Naive thymus-derived CD4-positive, alpha-beta T cell (primary cell): ENCODE results near the gene ADAM12. TPM values are rescaled to one million over a fixed set of nuclear protein-coding genes. Genes with fewer than 3 reads are reported as not detected.

Source experiments
- ATAC-seq: fragments of 150-1000 bp; cut with Tn5 transposase; 2 replicates; pipeline ENCODE4 v1.10.0; 2021; ENCODE audit warnings: mild to moderate bottlenecking, moderate library complexity
- CTCF ChIA-PET: fragments of 350-600 bp; sonication (Branson Sonifier 250); formaldehyde crosslinking; loops from one replicate; lab custom pipeline; 2021; ENCODE audit warnings: antibody characterized with exemption; lab: Charles Lee
- POLR2A ChIA-PET: fragments of 350-600 bp; sonication (Branson Sonifier 250); formaldehyde crosslinking; loops from one replicate; lab custom pipeline; 2021; ENCODE audit warnings: antibody characterized with exemption, inconsistent platforms; lab: Charles Lee
- DNase-seq, 9 donors: peaks; one replicate each; pipeline versions ENCODE4 v3.0.0 to v3.0.0-alpha.2; 2020 to 2022; ENCODE audit warnings: mixed read lengths in 1 of 9
- H3K27ac ChIP-seq: one replicate; pipeline ENCODE4 v1.7.0; 2013; ENCODE audit warnings: mild to moderate bottlenecking, low read depth, low read length, moderate library complexity
- H3K27me3 ChIP-seq, 2 donors: one replicate each; pipeline ENCODE4 v1.7.0; 2013; ENCODE audit warnings: low read length in 2 of 2, mild to moderate bottlenecking in 2 of 2, moderate library complexity in 2 of 2; ENCODE audit not compliant: control insufficient read depth in 2 of 2, insufficient read depth in 2 of 2
- H3K36me3 ChIP-seq, 3 experiments: 1 replicate in 2 of 3; 2 replicates in 1 of 3; pipeline ENCODE4 v1.7.0; 2013; ENCODE audit warnings: low read length in 3 of 3, mild to moderate bottlenecking in 3 of 3, moderate library complexity in 1 of 3; ENCODE audit not compliant: insufficient read depth in 3 of 3, control insufficient read depth in 2 of 3
- H3K4me1 ChIP-seq, 2 donors: one replicate each; pipeline ENCODE4 v1.7.0; 2013; ENCODE audit warnings: low read length in 2 of 2, mild to moderate bottlenecking in 2 of 2, moderate library complexity in 1 of 2; ENCODE audit not compliant: control insufficient read depth in 2 of 2, insufficient read depth in 2 of 2
- H3K4me3 ChIP-seq: 2 replicates; pipeline ENCODE4 v1.7.0; 2013; ENCODE audit warnings: mild to moderate bottlenecking, low read length
- H3K9me3 ChIP-seq, 3 experiments: 1 replicate in 2 of 3; 2 replicates in 1 of 3; pipeline ENCODE4 v1.7.0; 2013; ENCODE audit warnings: low read length in 3 of 3; ENCODE audit not compliant: control insufficient read depth in 2 of 3
- H3K27ac Mint-ChIP-seq, 9 donors: one replicate each; pipeline ENCODE4 v1.8.0; 2020 to 2022; ENCODE audit warnings: mixed read lengths in 9 of 9, mild to moderate bottlenecking in 8 of 9, moderate library complexity in 5 of 9, inconsistent platforms in 2 of 9
- H3K27me3 Mint-ChIP-seq, 5 donors: one replicate each; pipeline ENCODE4 v1.8.0; 2021 to 2022; ENCODE audit warnings: mixed read lengths in 5 of 5, mild to moderate bottlenecking in 1 of 5
- H3K36me3 Mint-ChIP-seq, 5 donors: one replicate each; pipeline ENCODE4 v1.8.0; 2020 to 2022; ENCODE audit warnings: mixed read lengths in 5 of 5, mild to moderate bottlenecking in 3 of 5, inconsistent platforms in 1 of 5
- H3K4me1 Mint-ChIP-seq, 7 donors: one replicate each; pipeline ENCODE4 v1.8.0; 2020 to 2022; ENCODE audit warnings: mixed read lengths in 7 of 7, mild to moderate bottlenecking in 3 of 7, inconsistent platforms in 1 of 7
- H3K4me3 Mint-ChIP-seq, 10 donors: one replicate each; pipeline ENCODE4 v1.8.0; 2020 to 2022; ENCODE audit warnings: mild to moderate bottlenecking in 10 of 10, mixed read lengths in 10 of 10, moderate library complexity in 6 of 10, inconsistent platforms in 2 of 10
- H3K9me3 Mint-ChIP-seq, 11 donors: one replicate each; pipeline ENCODE4 v1.8.0; 2020 to 2022; ENCODE audit warnings: mixed read lengths in 11 of 11, mild to moderate bottlenecking in 4 of 11, inconsistent platforms in 1 of 11, moderate library complexity in 1 of 11
- intact Hi-C, 2 donors: fragments of 100-400 bp; cut with micrococcal nuclease; formaldehyde crosslinking; loops; one replicate each; pipeline ENCODE4 v1.15.1; 2023
- polyA plus RNA-seq, 2 donors: library from polyadenylated mRNA; unstranded; fragments of 300-500 nt; fragmentation: Illumina TruSeq; gene quantifications; one replicate each; pipeline ENCODE4 v1.2.3, GENCODE V29; 2021
- total RNA-seq, 6 experiments: library from RNA in 5 of 6; stranded (reverse) in 5 of 6; gene quantifications; 1 replicate in 5 of 6; 2 replicates in 1 of 6; pipeline ENCODE4 v1.2.3 and lab custom pipeline; 2021 to 2026

ADAM12 gene
- total and polyA plus RNA-seq, 7 experiments from 2014 or later = 0.58 to 1.0 TPM; not detected in 5

DNA sequence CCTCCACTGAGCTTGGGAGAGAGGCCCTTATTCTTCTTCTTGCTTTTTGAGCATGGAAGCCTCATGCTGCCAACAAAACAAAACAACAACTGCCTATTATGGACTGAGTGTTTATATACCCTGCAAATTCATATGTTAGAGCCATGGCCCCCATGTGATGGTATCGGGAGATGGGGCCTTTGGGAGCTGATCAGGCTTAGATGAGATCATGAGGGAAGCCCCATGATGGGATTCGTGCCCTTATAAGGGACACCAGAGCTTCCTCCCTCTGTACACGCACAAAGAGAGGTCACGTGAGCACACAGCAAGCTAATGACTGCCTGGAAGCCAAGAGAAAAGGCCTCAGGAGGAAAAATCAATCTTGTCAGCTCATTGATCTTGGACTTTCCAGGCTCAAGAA lies 256.9 kb downstream of the ADAM12 start:
- CTCF ChIA-PET = no interaction called here
- peaks cover 0 to 24% (median 5%) of the 10 kb centered on the region in 7 donors for H3K4me1 Mint-ChIP-seq
- no peak overlapping the region for H3K27ac Mint-ChIP-seq
- H3K36me3 ChIP-seq = no peaks in the 10 kb centered on the region
- peaks cover 0 to 9% (median 0%) of the 10 kb centered on the region in 11 donors for H3K9me3 Mint-ChIP-seq
- H3K36me3 Mint-ChIP-seq = peaks cover 0 to 4% (median 0%) of the 10 kb centered on the region in 5 donors
- no peaks in the 10 kb centered on the region for H3K9me3 ChIP-seq
- POLR2A ChIA-PET = no interaction called here
- intact Hi-C loops = no loop called here
- H3K4me1 ChIP-seq = peaks cover 0 to 4% of the 10 kb centered on the region in 2 donors
- DNase-seq = no peak
- no peak for ATAC-seq
- H3K27ac ChIP-seq = no peak overlapping the region
- no peak overlapping the region for H3K4me3 Mint-ChIP-seq
- no peak overlapping the region for H3K4me3 ChIP-seq
- H3K27me3 ChIP-seq = no peaks in the 10 kb centered on the region
- H3K27me3 Mint-ChIP-seq = peaks cover 0 to 7% (median 0%) of the 10 kb centered on the region in 5 donors

DNA sequence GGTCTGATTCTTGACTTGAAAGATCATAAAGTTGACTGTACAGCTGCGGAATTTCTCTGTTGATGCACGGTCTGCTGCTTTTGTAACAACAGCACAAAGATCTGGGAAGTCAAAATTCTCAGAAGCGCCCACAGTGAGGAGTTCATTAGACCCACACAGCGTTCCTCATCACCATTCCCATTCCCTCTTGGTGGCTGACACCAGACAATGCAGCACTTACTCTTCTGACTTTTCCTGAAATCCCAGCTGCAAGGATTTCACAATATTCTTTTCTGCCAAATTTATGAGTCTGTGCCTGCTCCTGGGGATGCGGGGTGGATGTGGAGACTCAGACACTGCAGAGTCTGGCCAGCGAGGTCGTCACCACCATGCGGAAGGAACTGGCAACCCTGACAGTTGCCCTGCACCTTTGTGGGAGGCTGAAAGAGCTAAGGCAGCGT lies 258.0 kb downstream of the ADAM12 start:
- H3K27ac Mint-ChIP-seq = no peak overlapping the region
- no peaks in the 10 kb centered on the region for H3K27me3 ChIP-seq
- no peak overlapping the region for H3K4me3 Mint-ChIP-seq
- peaks cover 0 to 7% (median 0%) of the 10 kb centered on the region in 5 donors for H3K27me3 Mint-ChIP-seq
- H3K9me3 Mint-ChIP-seq = peaks cover 0 to 9% (median 2%) of the 10 kb centered on the region in 11 donors
- intact Hi-C loops = no loop called here
- H3K36me3 Mint-ChIP-seq = peaks cover 0 to 4% (median 0%) of the 10 kb centered on the region in 5 donors
- H3K4me1 ChIP-seq = peaks cover 0 to 2% of the 10 kb centered on the region in 2 donors
- ChIA-PET POLR2A (no interaction called here), CTCF (no interaction called here)
- H3K4me1 Mint-ChIP-seq = peaks cover 0 to 14% (median 0%) of the 10 kb centered on the region in 7 donors
- ATAC-seq = no peak
- H3K4me3 ChIP-seq = no peak overlapping the region
- no peaks in the 10 kb centered on the region for H3K9me3 ChIP-seq
- DNase-seq = no peak
- no peak overlapping the region for H3K27ac ChIP-seq
- H3K36me3 ChIP-seq = no peaks in the 10 kb centered on the region

DNA sequence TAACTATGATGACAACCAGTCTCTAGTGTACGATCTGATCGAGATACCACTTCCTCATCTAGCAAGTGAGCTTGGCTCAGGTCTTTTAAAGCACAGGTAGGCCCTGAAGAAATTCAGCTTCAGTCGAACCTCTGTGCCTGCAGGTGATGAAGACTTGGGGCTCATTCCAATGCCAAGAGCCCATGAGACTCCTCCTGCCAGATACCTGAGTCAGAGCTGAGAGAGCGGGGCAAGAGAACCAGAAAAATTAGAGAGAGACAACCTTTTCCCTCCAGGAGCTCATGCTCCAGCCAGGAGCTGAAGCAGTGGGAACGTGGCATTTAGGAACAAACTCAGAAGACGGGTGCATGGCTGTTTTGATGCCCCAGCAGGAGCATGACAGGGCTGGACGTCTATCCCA lies 259.3 kb downstream of the ADAM12 start:
- Histone ChIP-seq H3K27ac (no peak overlapping the region), H3K27me3 (no peaks in the 10 kb centered on the region), H3K9me3 (no peaks in the 10 kb centered on the region), H3K4me1 (no peaks in the 10 kb centered on the region), H3K36me3 (no peaks in the 10 kb centered on the region), H3K4me3 (no peak overlapping the region)
- ChIA-PET POLR2A (no interaction called here), CTCF (no interaction called here)
- Mint-ChIP-seq H3K27ac (no peak overlapping the region), H3K4me3 (no peak overlapping the region), H3K4me1 (peaks cover 0 to 13% (median 0%) of the 10 kb centered on the region in 7 donors), H3K27me3 (peaks cover 0 to 7% (median 0%) of the 10 kb centered on the region in 5 donors), H3K9me3 (peaks cover 0 to 9% (median 2%) of the 10 kb centered on the region in 11 donors), H3K36me3 (peaks cover 0 to 4% (median 0%) of the 10 kb centered on the region in 5 donors)
- ATAC-seq = no peak
- intact Hi-C loops = no loop called here
- DNase-seq = no peak

DNA sequence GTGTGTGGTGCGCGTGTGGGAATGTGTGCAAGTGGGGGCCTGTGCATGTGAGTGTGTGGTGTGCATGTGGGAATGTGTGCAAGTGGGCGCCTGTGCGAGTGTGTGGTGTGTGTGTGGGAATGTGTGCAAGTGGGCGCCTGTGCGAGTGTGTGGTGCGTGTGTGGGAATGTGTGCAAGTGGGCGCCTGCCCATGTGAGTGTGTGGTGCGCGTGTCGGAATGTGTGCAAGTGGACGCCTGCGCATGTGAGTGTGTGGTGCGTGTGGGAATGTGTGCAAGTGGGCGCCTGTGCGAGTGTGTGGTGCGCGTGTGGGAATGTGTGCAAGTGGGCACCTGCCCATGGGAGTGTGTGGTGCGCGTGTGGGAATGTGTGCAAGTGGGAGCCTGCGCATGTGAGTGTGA lies 259.7 kb downstream of the ADAM12 start:
- H3K9me3 Mint-ChIP-seq = peaks cover 0 to 7% (median 2%) of the 10 kb centered on the region in 11 donors
- H3K27ac Mint-ChIP-seq = peak overlapping the region in 1 of 9 donors; percentile 57
- Histone ChIP-seq H3K27ac (no peak overlapping the region), H3K36me3 (no peaks in the 10 kb centered on the region), H3K4me3 (no peak overlapping the region), H3K9me3 (no peaks in the 10 kb centered on the region), H3K27me3 (no peaks in the 10 kb centered on the region), H3K4me1 (no peaks in the 10 kb centered on the region)
- peaks cover 0 to 13% (median 0%) of the 10 kb centered on the region in 7 donors for H3K4me1 Mint-ChIP-seq
- H3K27me3 Mint-ChIP-seq = peaks cover 0 to 4% (median 0%) of the 10 kb centered on the region in 5 donors
- no peak for DNase-seq
- intact Hi-C loops = no loop called here
- peaks cover 0 to under 1% (median 0%) of the 10 kb centered on the region in 5 donors for H3K36me3 Mint-ChIP-seq
- peak overlapping the region in 2 of 10 donors; percentile 17 to 46 for H3K4me3 Mint-ChIP-seq
- CTCF ChIA-PET = no interaction called here
- POLR2A ChIA-PET = no interaction called here
- ATAC-seq = no peak

DNA sequence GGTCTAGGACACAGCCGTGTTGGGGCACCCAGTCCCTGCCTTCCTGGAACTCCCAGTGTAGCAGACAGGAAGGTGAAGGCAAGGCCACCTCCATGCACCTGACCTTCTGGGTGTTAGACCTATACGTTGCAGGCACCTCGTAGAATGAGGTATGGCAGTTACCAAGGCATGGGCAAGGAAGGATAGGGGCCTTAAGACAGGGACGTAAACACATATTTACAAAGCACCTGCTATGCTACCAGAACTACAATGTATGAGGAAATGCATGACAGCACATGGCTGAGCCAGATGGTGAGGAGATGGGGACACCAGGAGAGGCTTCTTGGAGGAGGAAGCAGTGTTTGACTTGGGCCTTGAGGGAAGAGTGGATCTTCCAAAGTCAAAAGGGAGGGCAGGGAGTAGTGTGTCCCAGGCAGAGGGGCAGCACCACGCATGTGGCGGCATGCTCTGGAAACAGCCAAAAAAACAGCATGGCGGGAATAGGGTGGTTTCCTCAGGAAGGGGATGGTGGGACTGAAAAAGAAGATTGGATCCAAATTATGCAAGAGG lies 260.7 kb downstream of the ADAM12 start:
- Histone ChIP-seq H3K27ac (no peak overlapping the region), H3K9me3 (no peaks in the 10 kb centered on the region), H3K4me1 (no peaks in the 10 kb centered on the region), H3K4me3 (no peak overlapping the region), H3K36me3 (no peaks in the 10 kb centered on the region), H3K27me3 (no peaks in the 10 kb centered on the region)
- Mint-ChIP-seq H3K4me1 (peaks cover 0 to 13% (median 0%) of the 10 kb centered on the region in 7 donors), H3K4me3 (no peak overlapping the region), H3K9me3 (peaks cover 0 to 7% (median 2%) of the 10 kb centered on the region in 11 donors), H3K27me3 (no peaks in the 10 kb centered on the region), H3K36me3 (no peaks in the 10 kb centered on the region), H3K27ac (no peak overlapping the region)
- ATAC-seq = no peak
- intact Hi-C loops = no loop called here
- ChIA-PET POLR2A (no interaction called here), CTCF (no interaction called here)
- no peak for DNase-seq

DNA sequence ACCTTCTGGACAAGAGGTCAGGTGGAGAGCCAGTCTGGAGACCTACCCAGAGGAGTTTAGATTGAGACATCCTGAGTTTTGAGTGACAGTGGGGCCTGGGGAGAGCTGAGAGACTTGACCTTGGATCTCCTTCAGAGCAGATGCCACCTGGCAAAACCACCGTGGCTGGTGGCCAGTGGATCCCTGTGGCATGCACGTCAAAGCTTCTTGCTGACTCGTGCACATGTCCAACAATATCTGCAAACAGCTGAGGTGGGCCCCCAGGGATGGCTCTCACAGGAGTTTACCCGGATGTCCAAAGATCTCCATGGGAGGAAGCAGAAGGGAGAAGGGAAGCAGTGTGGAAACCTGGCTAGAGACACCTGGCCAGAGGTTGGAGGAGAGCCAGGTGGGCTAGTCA lies 261.4 kb downstream of the ADAM12 start:
- no peaks in the 10 kb centered on the region for H3K36me3 ChIP-seq
- POLR2A ChIA-PET = no interaction called here
- CTCF ChIA-PET = no interaction called here
- no peak for ATAC-seq
- Mint-ChIP-seq H3K4me1 (peaks cover 0 to 13% (median 0%) of the 10 kb centered on the region in 7 donors), H3K27me3 (no peaks in the 10 kb centered on the region), H3K9me3 (peaks cover 0 to 7% (median 2%) of the 10 kb centered on the region in 11 donors), H3K36me3 (no peaks in the 10 kb centered on the region), H3K4me3 (no peak overlapping the region), H3K27ac (no peak overlapping the region)
- no peak for DNase-seq
- H3K9me3 ChIP-seq = no peaks in the 10 kb centered on the region
- H3K27me3 ChIP-seq = no peaks in the 10 kb centered on the region
- no peaks in the 10 kb centered on the region for H3K4me1 ChIP-seq
- H3K4me3 ChIP-seq = no peak overlapping the region
- intact Hi-C loops = no loop called here
- H3K27ac ChIP-seq = no peak overlapping the region

DNA sequence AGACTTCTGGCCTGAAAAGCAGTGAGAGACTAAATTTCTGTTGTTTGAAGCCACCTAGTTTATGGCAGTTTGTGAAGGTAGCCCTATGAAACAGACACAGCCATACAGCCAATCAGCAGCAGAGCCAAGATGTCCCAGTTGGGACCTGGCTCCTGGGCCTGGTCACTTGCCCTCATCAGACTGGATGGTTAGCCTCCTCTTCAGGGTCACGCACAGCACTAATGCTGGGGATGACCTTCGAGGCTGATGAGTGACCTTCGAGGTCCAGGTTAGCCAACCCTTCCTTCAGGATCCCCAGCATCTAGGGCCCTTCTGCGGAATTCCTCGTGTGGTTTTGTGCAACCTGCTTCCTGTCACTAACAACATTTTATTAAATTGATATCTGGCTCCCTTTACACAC lies 262.3 kb downstream of the ADAM12 start:
- no peak overlapping the region for H3K4me3 Mint-ChIP-seq
- no peak for DNase-seq
- Histone ChIP-seq H3K27me3 (no peaks in the 10 kb centered on the region), H3K4me3 (no peak overlapping the region), H3K4me1 (no peaks in the 10 kb centered on the region), H3K36me3 (no peaks in the 10 kb centered on the region), H3K27ac (no peak overlapping the region), H3K9me3 (no peaks in the 10 kb centered on the region)
- H3K27ac Mint-ChIP-seq = no peak overlapping the region
- no peaks in the 10 kb centered on the region for H3K27me3 Mint-ChIP-seq
- peaks cover 0 to 13% (median 0%) of the 10 kb centered on the region in 7 donors for H3K4me1 Mint-ChIP-seq
- peaks cover 0 to 7% (median 2%) of the 10 kb centered on the region in 11 donors for H3K9me3 Mint-ChIP-seq
- no peaks in the 10 kb centered on the region for H3K36me3 Mint-ChIP-seq
- ChIA-PET CTCF (no interaction called here), POLR2A (no interaction called here)
- no peak for ATAC-seq
- intact Hi-C loops = no loop called here
